GM18909 (cell line): ENCODE measurements around the gene MAML1.
"Not testable (repeated sequence)": the region's sequence is repeated elsewhere in the genome, so short reads cannot be mapped to it uniquely, and the experiment has no call there.

Experiments used
- ATAC-seq: cut with Tn5 transposase; IDR thresholded peaks from one replicate; pipeline ENCODE4 v1.9.1; 2021; ENCODE audit warnings: mild to moderate bottlenecking; ENCODE audit not compliant: unreplicated experiment, poor library complexity

The MAML1 gene

GRCh38 chr5:179789278-179789677 lies 56.7 kb downstream of the MAML1 start:
- ATAC-seq = not testable (repeated sequence)

DNA sequence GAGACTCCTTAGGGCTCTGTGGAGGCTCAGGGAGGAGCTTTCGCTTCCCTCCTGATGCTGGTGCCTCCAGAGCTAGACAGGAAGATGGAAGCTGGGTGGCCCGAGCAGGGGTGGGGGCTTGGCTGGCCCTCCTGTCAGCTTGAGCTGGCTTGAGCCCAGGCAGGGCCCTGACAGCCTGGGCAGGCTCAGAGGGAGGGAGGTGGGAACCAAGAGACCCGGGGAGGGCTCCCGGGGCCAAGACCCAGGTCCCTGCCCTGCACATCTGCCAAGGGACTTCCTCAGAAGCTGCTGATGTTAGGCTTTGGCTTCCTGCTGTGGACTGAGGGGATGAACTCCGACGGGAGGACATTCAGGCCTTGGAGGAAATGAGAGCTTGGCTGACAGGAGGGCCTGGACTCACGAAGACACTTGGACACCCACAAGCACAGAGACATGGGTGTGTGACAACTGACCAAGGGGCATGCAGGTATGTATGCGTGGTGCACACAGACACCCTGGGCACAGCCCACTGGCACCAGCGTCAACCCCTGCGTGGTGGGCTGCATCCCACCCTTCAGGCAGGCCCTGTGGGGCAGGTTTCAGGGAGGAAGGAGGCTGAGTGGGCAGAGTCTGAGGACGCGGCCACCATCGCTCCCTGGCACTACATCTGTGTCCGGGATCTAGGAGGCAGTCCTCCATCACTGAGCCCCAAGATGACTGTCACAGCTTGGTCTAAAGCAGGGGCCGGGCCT lies 59.4 kb downstream of the MAML1 start:
- no peak for ATAC-seq

- ATAC-seq = no peak
These were observed 60.2 kb downstream of the MAML1 start for GRCh38 chr5:179792612-179793467.

DNA sequence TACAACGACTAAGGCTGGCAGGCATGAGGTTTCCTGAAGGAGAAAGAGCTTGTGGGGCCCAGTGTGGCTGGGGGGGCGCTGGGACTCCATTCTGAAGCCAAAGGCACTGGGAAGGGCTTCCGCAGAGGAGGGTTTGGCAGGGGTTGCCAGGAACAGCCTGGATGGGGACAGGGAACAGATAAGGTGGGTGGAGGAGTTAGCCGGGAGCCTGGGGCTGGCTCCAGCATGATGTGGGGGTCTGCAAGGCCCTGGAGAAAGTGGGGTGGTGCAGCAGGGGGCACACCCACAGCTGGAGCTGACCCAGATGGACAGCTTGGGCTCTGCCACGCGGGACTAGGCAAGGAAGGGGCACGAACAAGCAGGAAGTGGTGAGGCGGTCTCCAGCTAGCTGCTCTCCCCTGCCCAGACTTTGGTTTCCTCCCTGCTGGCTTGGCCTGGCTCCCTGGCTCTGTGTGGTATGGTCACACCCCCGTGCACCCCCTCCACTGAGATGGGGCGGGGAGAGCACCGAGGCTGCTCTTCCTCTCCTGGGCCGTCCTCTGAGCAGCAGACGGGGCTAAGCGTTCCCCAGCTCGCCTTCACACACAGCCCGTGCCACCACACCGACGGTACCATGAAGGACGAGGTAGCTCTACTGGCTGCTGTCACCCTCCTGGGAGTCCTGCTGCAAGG lies 61.0 kb downstream of the MAML1 start, which contains the start of gene LTC4S:
Gene LTC4S, plus strand, starts transcription at position 519 of the 672 bp plus-strand sequence. Its CDS starts 95 bp downstream, at position 614.
- ATAC-seq = peak; percentile 30

DNA sequence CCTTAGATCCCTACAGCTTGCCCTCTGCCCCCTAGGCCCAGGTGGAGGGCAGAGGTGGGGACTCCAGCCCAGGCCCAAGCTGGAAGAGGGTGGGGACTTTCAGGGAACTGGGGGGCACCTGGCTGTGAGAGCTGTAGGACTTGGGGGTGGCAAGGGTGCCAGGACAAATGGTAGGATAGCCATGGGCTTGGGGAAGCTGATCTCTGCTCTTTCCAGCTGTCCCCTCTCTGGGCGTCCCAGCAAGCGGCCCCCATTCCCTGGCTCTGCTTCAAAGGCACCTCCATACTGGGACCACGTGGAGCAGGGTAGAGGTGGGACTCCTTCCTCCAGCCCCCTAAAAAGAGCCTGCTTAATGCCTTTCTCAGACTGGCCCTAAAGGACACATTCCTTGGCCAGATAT lies 61.5 kb downstream of the MAML1 start:
- ATAC-seq = no peak

GRCh38 chr5:179794575-179794974 lies 62.0 kb downstream of the MAML1 start:
- no peak for ATAC-seq

GRCh38 chr5:179795049-179795862 lies 62.6 kb downstream of the MAML1 start:
- peak; percentile 1 for ATAC-seq

- peak; percentile 73 for ATAC-seq
These were observed 63.5 kb downstream of the MAML1 start for GRCh38 chr5:179795863-179796833.

GRCh38 chr5:179796877-179797608 lies 64.4 kb downstream of the MAML1 start:
- no peak for ATAC-seq

DNA sequence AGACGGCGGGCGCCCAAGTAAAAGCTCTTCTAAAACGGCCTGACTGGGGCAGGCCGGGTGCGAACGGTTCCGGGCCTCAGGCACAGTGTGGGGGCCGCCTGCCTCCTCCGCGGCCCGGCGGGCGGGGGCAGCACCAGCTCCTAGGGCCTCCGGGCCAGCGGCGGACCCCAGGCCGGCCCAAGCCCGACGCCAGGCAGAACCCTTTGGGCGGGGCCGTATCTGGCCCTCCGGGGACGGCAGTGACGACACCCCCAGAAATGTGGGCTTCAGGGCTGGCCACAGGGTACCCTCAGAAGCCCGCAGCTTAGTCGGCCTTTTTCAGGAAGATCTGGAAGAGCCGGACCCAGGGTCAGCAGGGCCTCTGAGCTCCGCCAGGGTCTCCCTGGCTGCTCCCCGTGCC lies 65.1 kb downstream of the MAML1 start:
- ATAC-seq = no peak

DNA sequence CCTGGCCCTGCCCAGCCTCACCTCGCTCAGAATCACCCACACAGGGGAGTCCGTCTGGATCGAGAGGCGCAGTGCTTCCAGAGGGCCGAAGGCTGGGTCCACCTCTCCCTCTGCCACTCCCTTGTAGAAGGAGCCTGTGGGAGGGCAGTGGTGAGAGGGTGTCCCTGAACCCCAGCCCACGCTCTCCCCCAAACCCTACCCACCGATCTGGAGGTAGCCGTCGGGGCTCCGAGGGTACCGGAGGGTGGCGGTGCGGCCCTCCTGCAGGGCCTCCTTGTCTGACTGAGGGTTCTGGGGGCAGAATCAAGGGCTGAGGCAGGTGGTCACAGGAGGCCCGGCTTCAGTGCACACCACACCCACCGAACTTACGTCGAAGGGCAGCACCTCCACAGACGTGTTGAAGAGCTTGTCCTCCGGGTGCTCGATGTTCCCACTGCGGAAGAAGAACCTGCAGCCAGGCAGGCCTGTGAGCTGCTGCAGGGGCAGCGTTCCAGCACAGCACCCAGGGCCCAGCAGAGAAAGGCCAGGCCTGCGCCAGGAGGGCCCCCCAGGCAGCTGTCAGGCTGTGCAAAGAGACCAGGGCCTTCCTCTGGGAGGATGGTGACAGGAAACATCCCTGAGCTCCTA lies 65.6 kb downstream of the MAML1 start:
- ATAC-seq = no peak

GRCh38 chr5:179798771-179799643 lies 66.4 kb downstream of the MAML1 start:
- no peak for ATAC-seq

- ATAC-seq = no peak
These were observed 67.0 kb downstream of the MAML1 start for GRCh38 chr5:179799644-179799973.

DNA sequence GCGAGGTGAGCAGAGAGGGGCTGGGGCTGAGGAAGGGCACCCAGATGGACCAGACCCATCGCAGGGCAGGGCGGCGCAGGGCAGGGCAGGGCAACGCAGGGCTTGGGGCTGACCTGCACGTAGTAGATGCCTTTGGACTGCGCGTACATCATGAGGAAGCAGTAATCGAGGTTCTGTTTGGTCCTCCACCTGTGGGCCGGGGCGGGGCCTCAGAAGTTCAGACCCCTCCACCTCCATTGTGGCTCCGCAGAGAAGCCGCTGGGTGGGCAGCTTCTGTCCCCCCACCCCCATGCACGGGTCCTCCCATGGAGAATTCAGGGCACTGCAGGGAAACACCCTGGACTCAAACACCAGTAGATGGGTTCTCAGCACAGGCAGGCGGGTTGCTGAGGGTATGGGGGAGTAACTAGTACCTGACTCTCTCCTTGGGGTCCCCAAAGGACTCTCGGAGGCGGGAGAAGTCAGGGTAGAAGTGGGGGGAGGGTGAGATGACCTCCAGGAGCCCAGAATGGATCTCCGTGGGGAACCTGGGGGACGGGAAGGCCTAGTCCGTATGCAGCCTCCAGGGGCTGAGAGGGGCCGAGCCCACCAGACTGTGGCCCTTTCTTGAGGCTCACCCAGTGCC lies 67.6 kb downstream of the MAML1 start:
- ATAC-seq = no peak

DNA sequence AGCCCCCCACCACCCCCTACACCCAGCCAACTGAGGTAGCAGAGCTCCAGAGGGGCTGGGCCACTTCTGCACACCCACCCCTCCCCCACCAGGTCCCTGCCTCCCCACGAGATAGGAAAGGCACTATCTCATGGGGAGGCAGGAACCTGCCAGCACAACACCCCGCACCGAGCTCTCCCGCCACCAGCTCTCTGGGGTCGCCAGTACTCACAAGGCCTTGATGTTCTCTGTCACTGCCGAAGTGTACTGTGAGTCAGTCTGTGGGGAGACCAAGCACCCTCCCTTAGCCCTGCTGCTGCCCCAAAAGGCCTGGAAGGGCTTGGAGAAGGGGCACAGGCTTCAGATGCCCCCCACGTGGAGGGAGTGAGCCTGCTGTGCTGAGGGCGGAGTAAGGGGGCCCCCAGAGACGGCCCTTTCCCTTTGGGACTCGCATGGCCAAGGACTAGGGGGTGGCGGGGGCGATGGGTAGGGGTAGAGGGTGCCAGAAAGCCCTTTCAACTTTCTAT lies 68.1 kb downstream of the MAML1 start:
- no peak for ATAC-seq
